Heart left ventricle (tissue), 16 donors: ENCODE results near the gene EIF6. TPM values are rescaled to one million over a fixed set of nuclear protein-coding genes. Genes with fewer than 3 reads are reported as not detected.

Source experiments
- ATAC-seq, 4 donors: fragments of 200-7000 bp; cut with Tn5 transposase; one replicate each; pipeline ENCODE4 v1.9.1; 2020 to 2022; ENCODE audit warnings: moderate library complexity in 4 of 4, mild to moderate bottlenecking in 3 of 4, moderate number of reproducible peaks in 1 of 4
- DNase-seq, 5 donors: peaks; one replicate each; pipeline ENCODE4 v3.0.0-alpha.2; 2020
- H3K27ac ChIP-seq, 12 donors: fragments of 200-600 bp; sonication (generic) in 4 of 12; one replicate each; pipeline versions ENCODE4 v1.5.0 to v1.8.0; 2016 to 2022; ENCODE audit warnings: mild to moderate bottlenecking in 2 of 12
- H3K27me3 ChIP-seq, 9 donors: fragments of 200-600 bp; sonication (generic) in 2 of 9; one replicate each; pipeline versions ENCODE4 v1.5.1 to v1.8.0; 2016 to 2022; ENCODE audit warnings: mild to moderate bottlenecking in 3 of 9
- H3K36me3 ChIP-seq, 9 donors: fragments of 200-600 bp; sonication (generic) in 2 of 9; one replicate each; pipeline versions ENCODE4 v1.5.0 to v1.8.0; 2018 to 2022; ENCODE audit warnings: mild to moderate bottlenecking in 2 of 9
- H3K4me1 ChIP-seq, 12 donors: fragments of 200-600 bp; sonication (generic) in 4 of 12; one replicate each; pipeline versions ENCODE4 v1.5.0 to v1.8.0; 2016 to 2022; ENCODE audit warnings: mild to moderate bottlenecking in 3 of 12
- H3K4me3 ChIP-seq, 12 donors: fragments of 200-600 bp; sonication (generic) in 4 of 12; one replicate each; pipeline versions ENCODE4 v1.5.0 to v1.8.0; 2017 to 2022; ENCODE audit warnings: mild to moderate bottlenecking in 9 of 12, moderate library complexity in 4 of 12
- H3K9me3 ChIP-seq, 12 donors: fragments of 200-600 bp; sonication (generic) in 4 of 12; one replicate each; pipeline versions ENCODE4 v1.5.0 to v1.8.0; 2016 to 2022; ENCODE audit warnings: mild to moderate bottlenecking in 1 of 12
- POLR2A ChIP-seq, 2 donors: fragments of 450-650 bp; IDR thresholded peaks; one replicate each; pipeline ENCODE4 v1.6.1; 2017; ENCODE audit warnings: antibody characterized with exemption in 2 of 2, mild to moderate bottlenecking in 2 of 2, moderate library complexity in 2 of 2
- WGBS, 4 donors: extraction: QIAGEN DNeasy Blood & Tissue Kit in 2 of 4; methylation state at CpG; one replicate each; pipeline versions ENCODE4 v1.1.5 to v1.1.7; 2013 to 2018; 5-methylcytosine and 5-hydroxymethylcytosine counted together
- intact Hi-C, 10 donors: fragments of 100-400 bp; cut with DNase I; formaldehyde crosslinking; loops; one replicate each; pipeline versions ENCODE4 v1.11.1 to v1.14.2; 2022
- polyA plus RNA-seq, 2 donors: library from polyadenylated mRNA; stranded (reverse); fragments of 200-250 nt; gene quantifications; one replicate each; pipeline ENCODE4 v1.2.3, GENCODE V29; 2013
- total RNA-seq, 9 donors: library from RNA; depleted of rRNA in 2 of 9; stranded (reverse); fragments of >200 nt in 2 of 9; fragmentation: NEBNext Ultra II Directional in 3 of 9; extraction: Animal tissue kit (Norgen Biotek cat#: 25700) in 3 of 9; gene quantifications; one replicate each; pipeline versions ENCODE4 v1.1.0 to v1.2.4, GENCODE V29; 2016 to 2023
- TF ChIP-seq, protein P1 (sequence below), 12 donors: fragments of 200-600 bp; sonication (generic) in 4 of 12; IDR thresholded peaks; one replicate each; pipeline versions ENCODE4 v1.5.0 to v1.8.0; 2018 to 2022; ENCODE audit warnings: antibody characterized with exemption in 12 of 12, mild to moderate bottlenecking in 5 of 12
- donor health status: ischemic (EF 13 %, LVEDD 7.1; RV severe dilation, severe dysfunction).
- donor health status: healthy with polysubstance abuse.
- donor health status: DM: no; HTN: yes; CAD: no.
- donor health status: DM: no; HTN: no; CAD: no.
- donor health status: ischemic (EF 25% LVEDD 6.9; RV normal size, moderate dysfunction).
- donor health status: ischemic (EF 25% LVEDD 5.7; RV mildly dilated, moderate dysfunction).
- donor health status: healthy.
- donor health status: DM: yes; HTN: yes; CAD: no.
- donor health status: ischemic (EF 35%, LVEDD 5.7; RV mildly dilated, moderate dysfunction).
- donor health status: nonischemic (EF 11% LVEDD 7.7; RV severe dilation, severe dysfunction).
- donor health status: DM: yes; HTN: yes; CAD: no.
- donor health status: PGD.
- donor health status: ischemic (EF 29% LVEDD 5.4; RV normal size, mild dysfunction).
- donor health status: nonischemic (EF 23%, LVEDD 6.1; RV moderate dilation, normal function).

Gene EIF6
- total and polyA plus RNA-seq, 11 donors: 27.5 to 150 (median 42.1) TPM

DNA sequence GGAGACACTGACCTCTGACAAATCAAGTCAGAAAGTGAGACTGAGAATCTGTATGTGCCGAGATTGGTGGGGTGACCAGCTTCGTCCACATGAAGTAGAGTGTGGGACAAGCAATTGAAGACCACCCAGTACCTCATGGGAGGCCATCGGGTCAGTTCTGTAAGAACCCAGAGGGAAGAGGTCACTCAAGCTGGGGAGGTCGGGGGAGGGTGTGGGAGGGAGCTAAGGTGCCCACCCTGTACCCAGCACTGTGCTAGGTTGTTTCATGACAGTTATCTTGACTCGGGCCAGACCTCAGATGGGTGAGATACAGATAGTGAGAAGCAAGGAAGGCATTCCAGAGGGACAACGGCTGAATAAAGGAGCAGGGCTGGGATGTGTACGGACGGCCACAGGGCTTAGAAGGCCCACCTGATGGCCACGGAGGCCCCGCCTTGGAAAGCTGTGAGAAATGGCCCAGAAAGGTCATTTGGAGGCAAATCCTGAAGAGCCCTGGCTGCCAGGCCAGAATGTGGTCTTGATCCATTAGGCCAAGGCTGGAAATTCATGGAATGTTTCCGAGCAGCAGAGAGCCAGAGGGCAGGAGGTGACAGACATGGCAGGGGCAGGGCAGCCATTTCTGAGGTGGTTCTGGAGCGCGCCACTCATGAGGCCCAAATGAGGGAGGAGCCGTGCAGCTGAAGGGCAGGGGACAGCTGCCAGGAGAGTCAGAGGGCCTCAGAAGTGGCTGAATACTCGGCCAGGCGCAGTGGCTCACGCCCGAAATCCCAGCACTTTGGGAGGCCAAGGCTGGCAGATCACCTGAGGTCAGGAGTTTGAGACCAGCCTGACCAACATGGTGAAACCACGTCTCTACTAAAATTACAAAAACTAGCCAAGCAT is 14.3 kb downstream of the EIF6 start:
- no peak for ATAC-seq
- Histone ChIP-seq H3K4me3 (no peak overlapping the region), H3K36me3 (peaks cover 0 to 72% (median 29%) of the 10 kb centered on the region in 9 donors), H3K9me3 (no peaks in the 10 kb centered on the region), H3K27ac (no peak overlapping the region), H3K4me1 (peaks cover 0 to 15% (median 0%) of the 10 kb centered on the region in 12 donors), H3K27me3 (no peaks in the 10 kb centered on the region)
- DNase-seq: no peak
- intact Hi-C loops: loop anchor here in 4 of 10 donors (10.0 kb wide), 3 partner anchors 125 to 435 kb away; partner anchors contain the start of genes ACSS2 (in 2 of the 4), GGT7 (in 2 of the 4) and EDEM2 (in 1 of the 4)
- 88 to 91% (median 88%) methylated on average over 18 to 19 of the region's 19 CpGs for WGBS, 4 donors
- no peak for TF ChIP-seq POLR2A (IDR thresholded peaks at IDR 0.05)
- TF ChIP-seq, protein P1, sequence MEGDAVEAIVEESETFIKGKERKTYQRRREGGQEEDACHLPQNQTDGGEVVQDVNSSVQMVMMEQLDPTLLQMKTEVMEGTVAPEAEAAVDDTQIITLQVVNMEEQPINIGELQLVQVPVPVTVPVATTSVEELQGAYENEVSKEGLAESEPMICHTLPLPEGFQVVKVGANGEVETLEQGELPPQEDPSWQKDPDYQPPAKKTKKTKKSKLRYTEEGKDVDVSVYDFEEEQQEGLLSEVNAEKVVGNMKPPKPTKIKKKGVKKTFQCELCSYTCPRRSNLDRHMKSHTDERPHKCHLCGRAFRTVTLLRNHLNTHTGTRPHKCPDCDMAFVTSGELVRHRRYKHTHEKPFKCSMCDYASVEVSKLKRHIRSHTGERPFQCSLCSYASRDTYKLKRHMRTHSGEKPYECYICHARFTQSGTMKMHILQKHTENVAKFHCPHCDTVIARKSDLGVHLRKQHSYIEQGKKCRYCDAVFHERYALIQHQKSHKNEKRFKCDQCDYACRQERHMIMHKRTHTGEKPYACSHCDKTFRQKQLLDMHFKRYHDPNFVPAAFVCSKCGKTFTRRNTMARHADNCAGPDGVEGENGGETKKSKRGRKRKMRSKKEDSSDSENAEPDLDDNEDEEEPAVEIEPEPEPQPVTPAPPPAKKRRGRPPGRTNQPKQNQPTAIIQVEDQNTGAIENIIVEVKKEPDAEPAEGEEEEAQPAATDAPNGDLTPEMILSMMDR (IDR thresholded peaks at IDR 0.05): no peak

DNA sequence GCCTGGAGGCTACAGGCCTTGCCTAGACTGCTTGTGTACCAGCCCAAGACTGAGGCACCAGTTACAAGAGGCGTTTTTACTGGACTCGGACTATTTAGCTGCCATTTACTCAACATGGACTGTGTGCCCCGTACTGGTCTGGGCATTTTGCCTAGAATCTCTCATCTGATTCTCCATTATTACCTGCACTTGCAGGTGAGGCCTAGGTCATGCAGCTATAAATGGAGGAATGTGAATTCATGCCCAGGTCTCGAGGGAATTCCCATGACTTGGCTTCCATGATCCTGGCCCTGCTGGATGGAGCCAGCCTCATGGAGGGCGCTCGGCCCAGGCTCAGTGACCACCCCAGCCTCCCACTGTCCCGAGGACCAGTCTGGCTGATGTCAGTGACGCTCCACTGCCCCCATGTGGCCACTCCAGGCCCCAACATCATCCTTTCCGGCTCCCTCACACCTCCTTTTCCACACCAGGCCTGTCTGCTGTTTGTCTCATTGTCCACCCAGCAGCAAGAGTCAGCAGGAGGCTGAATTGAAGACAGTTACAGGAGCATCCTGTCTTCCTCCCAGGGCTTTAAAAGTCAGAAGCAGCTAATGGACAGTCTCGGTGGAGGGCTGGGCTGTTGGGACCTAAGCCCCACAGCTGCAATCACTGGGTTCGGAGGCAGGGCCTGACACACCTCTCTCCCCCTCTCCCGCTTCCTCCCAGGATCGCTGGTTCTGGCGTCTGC is 15.4 kb downstream of the EIF6 start:
- 53 to 66% (median 61%) methylated on average over 12 to 14 of the region's 14 CpGs for WGBS, 4 donors
- intact Hi-C loops: loop anchor here in 7 of 10 donors (1.0 to 10.0 kb wide), 5 partner anchors 122 to 174 kb away; partner anchors contain the start of genes EDEM2 (in 4 of the 7) and TRPC4AP (in 1 of the 7)
- no peak for TF ChIP-seq POLR2A (IDR thresholded peaks at IDR 0.05)
- TF ChIP-seq, protein P1 (IDR thresholded peaks at IDR 0.05): peak; percentile 54 to 82 (median 68)
- DNase-seq (peak in 4 of 5 donors; percentile 43 to 66 (median 58)), ATAC-seq (peak; percentile 34 to 72 (median 70))
- no peaks in the 10 kb centered on the region for H3K9me3 ChIP-seq
- H3K27ac ChIP-seq: no peak overlapping the region
- H3K4me3 ChIP-seq: no peak overlapping the region
- H3K4me1 ChIP-seq: peaks cover 0 to 14% (median 0%) of the 10 kb centered on the region in 12 donors
- no peaks in the 10 kb centered on the region for H3K27me3 ChIP-seq
- peaks cover 0 to 68% (median 29%) of the 10 kb centered on the region in 9 donors for H3K36me3 ChIP-seq

DNA sequence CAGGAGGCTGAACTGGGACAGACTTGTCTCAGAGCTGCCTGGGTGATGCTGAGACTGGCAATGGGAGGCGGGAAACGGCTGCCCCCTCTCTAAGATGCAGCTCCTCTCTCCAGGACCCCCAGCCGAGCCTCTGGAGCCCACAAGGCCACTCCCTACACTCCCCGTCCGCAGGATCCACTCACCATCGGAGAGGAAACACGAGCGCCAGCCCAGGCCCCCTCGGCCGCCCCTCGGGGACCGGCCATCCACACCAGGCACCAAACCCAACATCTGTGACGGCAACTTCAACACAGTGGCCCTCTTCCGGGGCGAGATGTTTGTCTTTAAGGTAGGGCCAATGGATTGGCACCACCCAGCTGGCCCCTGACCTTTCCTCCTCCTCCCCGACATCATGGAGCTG is 17.5 kb downstream of the EIF6 start:
- DNase-seq: no peak
- Histone ChIP-seq H3K36me3 (peaks cover 0 to 67% (median 29%) of the 10 kb centered on the region in 9 donors), H3K27me3 (no peaks in the 10 kb centered on the region), H3K4me1 (peaks cover 0 to 16% (median 7%) of the 10 kb centered on the region in 12 donors), H3K27ac (no peak overlapping the region), H3K9me3 (no peaks in the 10 kb centered on the region), H3K4me3 (no peak overlapping the region)
- no peak for ATAC-seq
- TF ChIP-seq POLR2A (IDR thresholded peaks at IDR 0.05): no peak
- TF ChIP-seq, protein P1 (IDR thresholded peaks at IDR 0.05): no peak
- intact Hi-C loops: loop anchor here in 5 of 10 donors (5.0 to 10.0 kb wide), 3 partner anchors 120 to 172 kb away; partner anchors contain the start of genes EDEM2 (in 4 of the 5) and TRPC4AP (in 1 of the 5)
- 86 to 94% (median 93%) methylated on average over 15 to 16 of the region's 16 CpGs for WGBS, 4 donors
